HUES64 (cell line): ENCODE results near the gene DHH.
A peak's percentile ranks its signal among the peaks of the same experiment; 100 is the strongest.

Source experiments
- H3K27ac ChIP-seq: 2 replicates; pipeline ENCODE4 v1.7.0; 2013; ENCODE audit warnings: low read depth, low read length, inconsistent platforms
- H3K27me3 ChIP-seq: 2 replicates; pipeline ENCODE4 v1.6.1; 2013; ENCODE audit warnings: mild to moderate bottlenecking, low read length; ENCODE audit not compliant: insufficient read depth
- H3K36me3 ChIP-seq: 2 replicates; pipeline ENCODE4 v1.6.1; 2013; ENCODE audit warnings: mild to moderate bottlenecking, low read length; ENCODE audit not compliant: insufficient read depth
- H3K4me1 ChIP-seq: 2 replicates; pipeline ENCODE4 v1.6.1; 2013; ENCODE audit warnings: mild to moderate bottlenecking, low read length, moderate library complexity; ENCODE audit not compliant: insufficient read depth
- H3K4me3 ChIP-seq: 2 replicates; pipeline ENCODE4 v1.5.1; 2013; ENCODE audit warnings: mild to moderate bottlenecking, low read length, moderate library complexity
- H3K9ac ChIP-seq: 2 replicates; pipeline ENCODE4 v1.6.1; 2013; ENCODE audit warnings: mild to moderate bottlenecking, low read depth, low read length
- H3K9me3 ChIP-seq: 2 replicates; pipeline ENCODE4 v1.6.1; 2013; ENCODE audit warnings: low read depth, low read length; ENCODE audit not compliant: insufficient read depth
- WGBS: fragments of 150-250, 120-280 bp; methylation state at CpG from one replicate; pipeline ENCODE4 v1.1.7; 2013; ENCODE audit warnings: missing lambda C conversion rate; 5-methylcytosine and 5-hydroxymethylcytosine counted together

DHH gene

GRCh38 chr12:49091056-49091835 lies 3.4 kb downstream of the DHH start:
- no peaks in the 10 kb centered on the region for H3K9me3 ChIP-seq
- H3K4me3 ChIP-seq: peak overlapping the region; percentile 45
- 30% methylated on average over 37 of the region's 41 CpGs for WGBS
- no peaks in the 10 kb centered on the region for H3K36me3 ChIP-seq
- H3K9ac ChIP-seq: no peak overlapping the region
- peaks cover 95% of the 10 kb centered on the region for H3K27me3 ChIP-seq
- peaks cover 21% of the 10 kb centered on the region for H3K4me1 ChIP-seq
- H3K27ac ChIP-seq: no peak overlapping the region

- Histone ChIP-seq H3K4me3 (peak overlapping the region; percentile 38), H3K9me3 (no peaks in the 10 kb centered on the region), H3K36me3 (no peaks in the 10 kb centered on the region), H3K4me1 (peaks cover 17% of the 10 kb centered on the region), H3K9ac (no peak overlapping the region), H3K27me3 (peaks cover 92% of the 10 kb centered on the region), H3K27ac (no peak overlapping the region)
- WGBS: 6% methylated on average over 88 of the region's 88 CpGs
These were observed 4.5 kb downstream of the DHH start for GRCh38 chr12:49089821-49090773.

GRCh38 chr12:49088932-49089330 lies 5.7 kb downstream of the DHH start:
- Histone ChIP-seq H3K4me3 (peak overlapping the region; percentile 30; the same call in 1 of the 2 replicates), H3K9ac (no peak overlapping the region), H3K27ac (no peak overlapping the region), H3K4me1 (peaks cover 13% of the 10 kb centered on the region), H3K36me3 (no peaks in the 10 kb centered on the region), H3K9me3 (peaks cover 2% of the 10 kb centered on the region; the same call in 1 of the 2 replicates), H3K27me3 (peaks cover 80% of the 10 kb centered on the region)
- WGBS: 56% methylated on average over 6 of the region's 6 CpGs

- Histone ChIP-seq H3K27ac (no peak overlapping the region), H3K4me3 (peak overlapping the region; percentile 30), H3K36me3 (no peaks in the 10 kb centered on the region), H3K4me1 (peaks cover 13% of the 10 kb centered on the region), H3K9me3 (peaks cover 2% of the 10 kb centered on the region; the same call in 1 of the 2 replicates), H3K27me3 (peaks cover 74% of the 10 kb centered on the region), H3K9ac (no peak overlapping the region)
- WGBS: 6% methylated on average over 18 of the region's 18 CpGs
These were observed 6.3 kb downstream of the DHH start for GRCh38 chr12:49088150-49088931.

- no peaks in the 10 kb centered on the region for H3K36me3 ChIP-seq
- H3K9ac ChIP-seq: no peak overlapping the region
- peaks cover 2% of the 10 kb centered on the region; the same call in 1 of the 2 replicates for H3K9me3 ChIP-seq
- H3K27me3 ChIP-seq: peaks cover 56% of the 10 kb centered on the region
- H3K4me3 ChIP-seq: no peak overlapping the region
- 84% methylated on average over 3 of the region's 3 CpGs for WGBS
- H3K27ac ChIP-seq: no peak overlapping the region
- H3K4me1 ChIP-seq: peaks cover 8% of the 10 kb centered on the region
These were observed 8.5 kb downstream of the DHH start for GRCh38 chr12:49086116-49086515.

- H3K9ac ChIP-seq: no peak overlapping the region
- H3K4me1 ChIP-seq: peaks cover 5% of the 10 kb centered on the region
- H3K9me3 ChIP-seq: peaks cover 2% of the 10 kb centered on the region; the same call in 1 of the 2 replicates
- H3K36me3 ChIP-seq: no peaks in the 10 kb centered on the region
- 95% methylated on average over 3 of the region's 3 CpGs for WGBS
- H3K27ac ChIP-seq: no peak overlapping the region
- H3K27me3 ChIP-seq: peaks cover 45% of the 10 kb centered on the region
- no peak overlapping the region for H3K4me3 ChIP-seq
These were observed 10.2 kb downstream of the DHH start for GRCh38 chr12:49084438-49084837.

- Histone ChIP-seq H3K36me3 (no peaks in the 10 kb centered on the region), H3K4me1 (no peaks in the 10 kb centered on the region), H3K9me3 (peaks cover 2% of the 10 kb centered on the region; the same call in 1 of the 2 replicates), H3K27me3 (peaks cover 10% of the 10 kb centered on the region; the same call in 1 of the 2 replicates), H3K27ac (no peak overlapping the region), H3K4me3 (no peak overlapping the region), H3K9ac (no peak overlapping the region)
- WGBS: 84% methylated on average over 1 of the region's 1 CpG
These were observed 14.8 kb downstream of the DHH start for GRCh38 chr12:49079793-49080192.

- Histone ChIP-seq H3K36me3 (no peaks in the 10 kb centered on the region), H3K9ac (no peak overlapping the region), H3K27ac (no peak overlapping the region), H3K9me3 (no peaks in the 10 kb centered on the region), H3K4me3 (no peak overlapping the region), H3K27me3 (peaks cover 14% of the 10 kb centered on the region), H3K4me1 (peaks cover 8% of the 10 kb centered on the region)
- WGBS: 97% methylated on average over 9 of the region's 11 CpGs
These were observed 23.6 kb downstream of the DHH start for GRCh38 chr12:49070971-49071370.

GRCh38 chr12:49069507-49070346 lies 24.9 kb downstream of the DHH start, which contains the start of gene RHEBL1:
TSS of gene RHEBL1 (minus strand) at chr12:49069979. CDS start at chr12:49069785, 194 bp downstream.
- 1% methylated on average over 60 of the region's 60 CpGs for WGBS
- Histone ChIP-seq H3K36me3 (no peaks in the 10 kb centered on the region; the same call in 1 of the 2 replicates), H3K4me1 (peaks cover 8% of the 10 kb centered on the region), H3K9ac (peak within 1 kb of the TSS; percentile 23; the same call in 1 of the 2 replicates), H3K27ac (no peak within 1 kb of the TSS), H3K4me3 (peak within 1 kb of the TSS; percentile 72), H3K27me3 (peaks cover 14% of the 10 kb centered on the region), H3K9me3 (no peaks in the 10 kb centered on the region)
